HG03571 (cell line): ENCODE data around the gene DNAH11.
"Not testable (repeated sequence)": the region's sequence is repeated elsewhere in the genome, so short reads cannot be mapped to it uniquely, and the experiment has no call there.

Experiments used
- ATAC-seq: cut with Tn5 transposase; IDR thresholded peaks from one replicate; pipeline ENCODE4 v1.9.1; 2021; ENCODE audit not compliant: unreplicated experiment

The DNAH11 gene

GRCh38 chr7:21916629-21917028, 373.8 kb downstream of the DNAH11 start:
- ATAC-seq: no peak

GRCh38 chr7:21918216-21918615, 375.4 kb downstream of the DNAH11 start:
- ATAC-seq: no peak

GRCh38 chr7:21920936-21921335, 378.1 kb downstream of the DNAH11 start:
- no peak for ATAC-seq

GRCh38 chr7:21922605-21923004, 379.8 kb downstream of the DNAH11 start:
- no peak for ATAC-seq

GRCh38 chr7:21923658-21924057, 380.8 kb downstream of the DNAH11 start:
- no peak for ATAC-seq

- no peak for ATAC-seq
These were observed 383.6 kb downstream of the DNAH11 start for GRCh38 chr7:21926448-21926847.

- no peak for ATAC-seq
These were observed 384.9 kb downstream of the DNAH11 start for GRCh38 chr7:21927693-21928092.

GRCh38 chr7:21933293-21933692, 390.5 kb downstream of the DNAH11 start:
- ATAC-seq: not testable (repeated sequence)

- ATAC-seq: no peak
These were observed 392.0 kb downstream of the DNAH11 start for GRCh38 chr7:21934808-21935207.

GRCh38 chr7:21938463-21938862, 395.6 kb downstream of the DNAH11 start:
- no peak for ATAC-seq

GRCh38 chr7:21939136-21939857, 396.5 kb downstream of the DNAH11 start:
- peak; percentile 64 for ATAC-seq

GRCh38 chr7:21939858-21940372, 397.1 kb downstream of the DNAH11 start:
- no peak for ATAC-seq

GRCh38 chr7:21941611-21942141, 398.8 kb downstream of the DNAH11 start:
- ATAC-seq: peak; percentile 20

GRCh38 chr7:21942955-21943354, 400.1 kb downstream of the DNAH11 start:
- no peak for ATAC-seq

GRCh38 chr7:21943436-21943835, 400.6 kb downstream of the DNAH11 start:
- ATAC-seq: no peak

GRCh38 chr7:21944616-21945453, 402.0 kb downstream of the DNAH11 start:
- ATAC-seq: no peak

GRCh38 chr7:21945454-21946221, 402.8 kb downstream of the DNAH11 start, which contains the start of gene CDCA7L:
CDCA7L (minus strand) TSS chr7:21945899; CDS start chr7:21945804, 95 bp downstream.
- ATAC-seq: peak; percentile 85

GRCh38 chr7:21946222-21946709, 403.4 kb downstream of the DNAH11 start:
- no peak for ATAC-seq

- ATAC-seq: no peak
These were observed 404.2 kb downstream of the DNAH11 start for GRCh38 chr7:21947056-21947455.

- ATAC-seq: no peak
These were observed 405.1 kb downstream of the DNAH11 start for GRCh38 chr7:21947946-21948345.

GRCh38 chr7:21948364-21948763, 405.5 kb downstream of the DNAH11 start:
- no peak for ATAC-seq
